ENCODE results near the gene CYP2C19.
"Not testable (repeated sequence)": the region's sequence is repeated elsewhere in the genome, so short reads cannot be mapped to it uniquely, and the experiment has no call there.

Gene CYP2C19

DNA sequence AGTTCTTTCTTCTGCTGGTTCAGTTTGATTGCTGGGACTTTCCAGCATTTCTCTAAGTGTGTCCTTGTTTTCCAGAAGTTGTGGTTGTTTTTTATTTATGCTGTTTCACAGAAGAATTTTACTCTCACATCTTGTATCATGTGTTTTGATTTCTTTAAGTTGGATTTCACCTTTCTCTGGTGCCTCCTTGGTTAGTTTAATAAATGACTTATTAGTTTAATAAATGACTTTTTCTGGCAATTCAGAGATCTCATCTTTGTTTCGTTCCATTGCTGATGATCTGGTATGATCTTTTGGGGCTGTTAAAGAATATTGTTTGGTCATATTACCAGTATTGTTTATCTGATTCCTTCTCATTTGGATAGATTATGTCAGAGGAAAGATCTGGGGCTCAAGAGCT lies 116.2 kb downstream of the CYP2C19 start:
- no peak for DNase-seq (ENCODE audit: low read depth)
- no peak overlapping the region for H3K4me3 ChIP-seq (ENCODE audit: low read length)
- TF ChIP-seq, protein P1, sequence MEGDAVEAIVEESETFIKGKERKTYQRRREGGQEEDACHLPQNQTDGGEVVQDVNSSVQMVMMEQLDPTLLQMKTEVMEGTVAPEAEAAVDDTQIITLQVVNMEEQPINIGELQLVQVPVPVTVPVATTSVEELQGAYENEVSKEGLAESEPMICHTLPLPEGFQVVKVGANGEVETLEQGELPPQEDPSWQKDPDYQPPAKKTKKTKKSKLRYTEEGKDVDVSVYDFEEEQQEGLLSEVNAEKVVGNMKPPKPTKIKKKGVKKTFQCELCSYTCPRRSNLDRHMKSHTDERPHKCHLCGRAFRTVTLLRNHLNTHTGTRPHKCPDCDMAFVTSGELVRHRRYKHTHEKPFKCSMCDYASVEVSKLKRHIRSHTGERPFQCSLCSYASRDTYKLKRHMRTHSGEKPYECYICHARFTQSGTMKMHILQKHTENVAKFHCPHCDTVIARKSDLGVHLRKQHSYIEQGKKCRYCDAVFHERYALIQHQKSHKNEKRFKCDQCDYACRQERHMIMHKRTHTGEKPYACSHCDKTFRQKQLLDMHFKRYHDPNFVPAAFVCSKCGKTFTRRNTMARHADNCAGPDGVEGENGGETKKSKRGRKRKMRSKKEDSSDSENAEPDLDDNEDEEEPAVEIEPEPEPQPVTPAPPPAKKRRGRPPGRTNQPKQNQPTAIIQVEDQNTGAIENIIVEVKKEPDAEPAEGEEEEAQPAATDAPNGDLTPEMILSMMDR (IDR thresholded peaks at IDR 0.05; ENCODE audit: insufficient read depth, low read depth, low read length, missing control alignments), result no peak

DNA sequence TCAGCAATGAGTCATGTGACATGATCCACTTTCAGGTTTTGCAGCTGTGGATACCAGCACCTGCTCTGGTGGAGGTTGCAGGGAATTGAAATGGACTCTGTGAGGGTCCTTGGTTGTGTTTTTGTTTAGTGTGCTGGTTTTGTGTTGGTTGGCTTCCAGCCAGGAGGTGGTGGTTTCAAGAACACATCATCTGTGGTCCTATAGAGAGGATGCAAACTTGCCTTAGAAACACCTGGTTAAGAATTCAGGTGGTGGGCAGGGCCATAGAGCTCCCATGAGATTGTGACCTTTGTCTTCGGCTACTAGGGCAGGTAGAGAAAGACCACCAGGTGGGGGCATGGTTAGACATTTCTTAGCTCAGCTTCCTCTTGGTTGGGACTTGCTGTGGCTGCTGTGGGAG lies 116.7 kb downstream of the CYP2C19 start:
- TF ChIP-seq, protein P1 (IDR thresholded peaks at IDR 0.05; ENCODE audit: insufficient read depth, low read depth, low read length, missing control alignments), result no peak
- DNase-seq (ENCODE audit: low read depth), result no peak
- no peak overlapping the region for H3K4me3 ChIP-seq (ENCODE audit: low read length)

DNA sequence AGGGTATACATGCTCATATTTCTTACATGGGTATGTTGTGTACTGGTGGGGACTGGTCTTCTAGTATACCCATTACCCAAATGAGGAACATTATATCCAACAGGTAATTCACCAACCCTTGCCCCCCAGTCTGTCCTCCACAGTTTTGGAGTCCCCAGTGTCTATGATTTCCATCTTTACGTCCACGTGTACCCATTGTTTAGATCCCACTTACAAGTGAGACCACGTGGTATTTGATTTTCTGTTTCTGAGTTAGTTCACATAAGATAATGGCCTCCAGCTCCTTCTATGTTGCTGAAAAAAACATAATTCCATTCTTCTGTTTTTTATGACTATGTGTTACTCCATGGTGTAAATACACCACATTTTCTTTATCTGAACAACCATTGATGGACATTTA lies 126.6 kb downstream of the CYP2C19 start:
- no peak overlapping the region for H3K4me3 ChIP-seq (ENCODE audit: low read length)
- TF ChIP-seq, protein P1 (IDR thresholded peaks at IDR 0.05; ENCODE audit: insufficient read depth, low read depth, low read length, missing control alignments), result no peak
- no peak for DNase-seq (ENCODE audit: low read depth)

DNA sequence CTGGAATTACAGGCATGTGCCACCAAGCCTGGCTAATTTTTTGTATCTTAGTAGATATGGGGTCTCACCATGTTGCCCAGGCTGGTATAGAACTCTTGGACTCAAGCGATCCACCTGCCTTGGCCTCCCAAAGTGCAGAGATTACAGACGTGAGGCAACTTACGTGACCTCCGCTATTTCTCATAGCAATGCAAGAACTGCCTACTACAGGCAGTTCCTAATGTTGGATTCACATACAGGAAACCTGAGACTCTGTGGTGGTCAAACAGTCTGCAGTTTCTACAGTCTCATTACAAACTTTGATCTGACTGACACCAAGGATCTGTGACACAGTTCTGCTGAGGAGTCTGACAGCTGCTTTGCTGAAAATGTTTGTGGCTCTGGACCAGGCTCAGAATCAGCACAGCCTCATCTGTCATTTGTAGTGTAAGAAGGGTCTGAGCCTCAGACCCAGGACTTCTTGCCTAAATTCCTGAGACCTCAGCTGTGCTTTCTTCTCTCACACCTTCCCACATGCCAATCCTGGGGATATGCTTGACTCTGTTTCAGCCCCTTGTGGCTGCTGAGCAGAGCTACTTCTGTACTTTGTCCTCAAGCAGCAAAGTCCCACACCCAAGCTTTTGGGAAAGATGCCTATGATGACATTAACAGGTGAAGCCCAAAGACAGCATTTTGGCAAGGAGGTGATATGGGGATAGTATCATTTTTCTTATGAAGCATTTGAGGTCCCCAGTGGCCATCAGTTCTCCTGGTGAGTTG lies 128.0 kb downstream of the CYP2C19 start:
- TF ChIP-seq, protein P1 (IDR thresholded peaks at IDR 0.05; ENCODE audit: insufficient read depth, low read depth, low read length, missing control alignments), result no peak
- DNase-seq (ENCODE audit: low read depth), result no peak
- H3K4me3 ChIP-seq (ENCODE audit: low read length), result no peak overlapping the region

DNA sequence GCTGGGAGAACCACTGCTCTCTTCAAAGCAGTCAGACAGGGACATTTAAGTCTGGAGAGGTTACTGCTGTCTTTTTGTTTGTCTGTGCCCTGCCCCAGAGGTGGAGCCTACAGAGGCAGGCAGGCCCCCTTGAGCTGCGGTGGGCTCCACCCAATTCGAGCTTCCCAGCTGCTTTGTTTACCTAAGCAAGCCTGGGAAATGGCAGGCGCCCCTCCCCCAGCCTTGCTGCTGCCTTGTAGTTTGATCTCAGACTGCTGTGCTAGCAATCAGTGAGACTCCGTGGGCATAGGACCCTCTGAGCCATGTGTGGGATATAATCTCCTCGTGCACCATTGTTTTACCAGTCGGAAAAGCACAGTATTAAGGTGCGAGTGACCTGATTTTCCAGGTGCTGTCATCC lies 135.9 kb downstream of the CYP2C19 start:
- H3K4me3 ChIP-seq (ENCODE audit: low read length); DNase-seq (ENCODE audit: low read depth): not testable (repeated sequence)

DNA sequence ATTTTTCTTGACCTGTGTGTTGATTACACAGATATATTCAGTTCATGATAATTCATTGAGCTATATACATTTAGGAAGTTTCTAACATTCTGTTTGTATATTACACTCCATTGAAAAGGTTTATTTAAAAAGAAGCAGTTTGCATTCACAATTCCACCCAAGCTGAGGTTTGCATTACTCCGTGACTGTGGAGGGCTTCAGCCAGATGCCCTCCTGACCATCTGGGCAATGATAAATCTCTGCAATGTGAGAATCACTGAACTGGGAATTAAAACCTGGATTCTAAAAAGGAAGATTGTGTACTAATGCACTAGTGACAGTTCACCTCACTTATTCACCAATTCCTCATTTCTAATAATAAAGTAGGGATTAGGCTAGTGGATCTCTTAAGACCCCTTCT lies 139.6 kb downstream of the CYP2C19 start:
- TF ChIP-seq, protein P1 (IDR thresholded peaks at IDR 0.05; ENCODE audit: insufficient read depth, low read depth, low read length, missing control alignments), result no peak
- DNase-seq (ENCODE audit: low read depth), result no peak
- H3K4me3 ChIP-seq (ENCODE audit: low read length), result no peak overlapping the region

DNA sequence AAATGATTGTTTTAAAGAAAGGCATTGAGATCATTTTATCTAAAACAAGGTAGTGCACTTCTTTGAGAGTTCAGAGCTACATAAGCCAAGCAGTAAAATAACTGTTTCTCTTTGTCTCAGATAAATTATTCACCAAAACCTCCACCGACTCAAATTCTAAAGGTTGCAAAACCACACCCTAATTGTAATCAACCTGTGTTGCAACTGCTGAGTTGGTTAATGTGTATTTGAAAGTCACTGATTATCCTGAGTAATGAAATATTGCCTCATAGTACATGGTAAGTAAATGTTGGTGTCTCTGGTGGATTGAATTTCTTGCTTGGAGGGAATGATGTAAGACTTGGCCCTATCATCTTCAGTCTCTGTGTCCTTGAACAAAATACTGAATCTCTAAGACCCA lies 140.1 kb downstream of the CYP2C19 start:
- DNase-seq (ENCODE audit: low read depth), result peak; percentile 83
- no peak overlapping the region for H3K4me3 ChIP-seq (ENCODE audit: low read length)
- TF ChIP-seq, protein P1 (IDR thresholded peaks at IDR 0.05; ENCODE audit: insufficient read depth, low read depth, low read length, missing control alignments), result no peak

Measured in epithelial cell of esophagus (primary cell).